ENCODE measurements around the gene PCK2. TPM values are rescaled to one million over a fixed set of nuclear protein-coding genes. Genes with fewer than 3 reads are reported as not detected.

PCK2 gene
- polyA plus RNA-seq, 2 of the 4 experiments (the other 2 are of a cell fraction) = 16.9 to 60.2 TPM

DNA sequence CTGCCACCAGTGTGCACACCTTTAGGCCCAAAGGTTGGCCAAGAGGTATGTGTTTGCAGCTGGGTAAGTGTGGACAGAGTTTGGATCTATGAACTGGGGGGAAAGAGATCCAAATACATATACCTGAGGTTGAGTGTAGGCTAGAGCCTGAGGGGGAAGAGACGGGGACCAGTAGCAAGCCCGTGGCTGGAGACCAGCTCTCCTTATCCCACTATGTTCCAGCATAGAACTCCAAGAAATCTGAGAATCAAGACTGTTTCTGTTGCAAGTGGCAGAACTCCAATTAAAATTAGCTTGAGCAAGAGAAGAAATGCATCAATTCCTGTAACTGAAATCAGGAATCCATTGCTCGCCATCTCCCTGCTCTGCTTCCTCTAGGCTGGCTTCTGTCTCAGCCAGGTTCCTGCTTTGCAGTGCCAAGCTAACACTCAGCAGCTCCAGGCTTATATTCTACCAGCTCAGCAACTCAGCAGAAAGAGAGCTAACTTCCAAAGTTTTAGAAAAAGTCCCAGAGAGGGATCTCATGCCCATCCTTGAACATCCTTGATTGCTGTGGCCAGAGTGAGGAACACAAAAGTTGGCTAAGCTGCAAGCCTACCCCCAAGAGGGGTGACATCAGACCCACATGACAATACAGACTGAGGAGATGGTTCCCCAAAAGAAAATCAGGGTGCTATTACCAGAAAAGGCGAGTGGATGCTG, 1.5 kb upstream of the PCK2 start:
- Histone ChIP-seq H3K4me2 (peak overlapping the region; percentile 69; the same call in 1 of the 3 replicates), H3K9me3 (no peaks in the 10 kb centered on the region), H3K4me1 (peaks cover 18% of the 10 kb centered on the region), H3K27ac (peak overlapping the region; percentile 90 to 100), H3K4me3 (no peak overlapping the region)
- ATAC-seq (no peak), DNase-seq (ENCODE audit: low read depth in 1 of 2, low spot score in 1 of 2) (no peak), FAIRE-seq (no peak)
- ChIA-PET POLR2A (interaction anchor here (1.5 to 3.7 kb wide), 4 partner anchors 15 to 57 kb away, joined by 4 to 55 read pairs (median 23); partner anchors contain the start of genes DCAF11, NRL, PSME2 and RNF31), CTCF (interaction anchor here (0.6 to 12.6 kb wide), 11 partner anchors 12 to 88 kb away, joined by 3 to 405 read pairs (median 7); partner anchors contain the start of genes CARMIL3 and IRF9)
- WGBS (ENCODE audit: missing lambda C conversion rate) = 98% methylated on average over 4 of the region's 4 CpGs
- TF ChIP-seq, protein P1, sequence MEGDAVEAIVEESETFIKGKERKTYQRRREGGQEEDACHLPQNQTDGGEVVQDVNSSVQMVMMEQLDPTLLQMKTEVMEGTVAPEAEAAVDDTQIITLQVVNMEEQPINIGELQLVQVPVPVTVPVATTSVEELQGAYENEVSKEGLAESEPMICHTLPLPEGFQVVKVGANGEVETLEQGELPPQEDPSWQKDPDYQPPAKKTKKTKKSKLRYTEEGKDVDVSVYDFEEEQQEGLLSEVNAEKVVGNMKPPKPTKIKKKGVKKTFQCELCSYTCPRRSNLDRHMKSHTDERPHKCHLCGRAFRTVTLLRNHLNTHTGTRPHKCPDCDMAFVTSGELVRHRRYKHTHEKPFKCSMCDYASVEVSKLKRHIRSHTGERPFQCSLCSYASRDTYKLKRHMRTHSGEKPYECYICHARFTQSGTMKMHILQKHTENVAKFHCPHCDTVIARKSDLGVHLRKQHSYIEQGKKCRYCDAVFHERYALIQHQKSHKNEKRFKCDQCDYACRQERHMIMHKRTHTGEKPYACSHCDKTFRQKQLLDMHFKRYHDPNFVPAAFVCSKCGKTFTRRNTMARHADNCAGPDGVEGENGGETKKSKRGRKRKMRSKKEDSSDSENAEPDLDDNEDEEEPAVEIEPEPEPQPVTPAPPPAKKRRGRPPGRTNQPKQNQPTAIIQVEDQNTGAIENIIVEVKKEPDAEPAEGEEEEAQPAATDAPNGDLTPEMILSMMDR (IDR thresholded peaks at IDR 0.05) = no peak
- TF ChIP-seq KDM5A (IDR thresholded peaks at IDR 0.05) (no peak), GATA3 (IDR thresholded peaks at IDR 0.05; ENCODE audit: borderline replicate concordance) (no peak), CHD4 (IDR thresholded peaks at IDR 0.05; ENCODE audit: borderline replicate concordance) (no peak), BHLHE40 (IDR thresholded peaks at IDR 0.05; ENCODE audit: low read depth, low read length) (no peak), RCOR1 (IDR thresholded peaks at IDR 0.05; ENCODE audit: low read depth, low read length) (no peak), RARB (CRISPR knock-in tag; IDR thresholded peaks at IDR 0.05) (no peak), KDM1A (IDR thresholded peaks at IDR 0.05; ENCODE audit: low read depth) (no peak), JUNB (IDR thresholded peaks at IDR 0.05) (no peak), CHD2 (IDR thresholded peaks at IDR 0.05; ENCODE audit: low read length, partially characterized antibody) (no peak), NPAS2 (CRISPR knock-in tag; IDR thresholded peaks at IDR 0.05; ENCODE audit: borderline replicate concordance) (no peak), HEYL (CRISPR knock-in tag; IDR thresholded peaks at IDR 0.05) (no peak), HDAC2 (IDR thresholded peaks at IDR 0.05) (no peak), ESRRA (IDR thresholded peaks at IDR 0.05; ENCODE audit: borderline replicate concordance, low read length) (no peak), FOXS1 (CRISPR knock-in tag; IDR thresholded peaks at IDR 0.05) (no peak), CEBPB (IDR thresholded peaks at IDR 0.05) (no peak), MYC (IDR thresholded peaks at IDR 0.05; ENCODE audit: borderline replicate concordance, low read length) (no peak), CBX2 (IDR thresholded peaks at IDR 0.05; ENCODE audit: borderline replicate concordance, low read depth) (no peak)
- TF ChIP-seq, protein P2, sequence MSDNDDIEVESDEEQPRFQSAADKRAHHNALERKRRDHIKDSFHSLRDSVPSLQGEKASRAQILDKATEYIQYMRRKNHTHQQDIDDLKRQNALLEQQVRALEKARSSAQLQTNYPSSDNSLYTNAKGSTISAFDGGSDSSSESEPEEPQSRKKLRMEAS (IDR thresholded peaks at IDR 0.05) = no peak
- TF ChIP-seq, protein P3, sequence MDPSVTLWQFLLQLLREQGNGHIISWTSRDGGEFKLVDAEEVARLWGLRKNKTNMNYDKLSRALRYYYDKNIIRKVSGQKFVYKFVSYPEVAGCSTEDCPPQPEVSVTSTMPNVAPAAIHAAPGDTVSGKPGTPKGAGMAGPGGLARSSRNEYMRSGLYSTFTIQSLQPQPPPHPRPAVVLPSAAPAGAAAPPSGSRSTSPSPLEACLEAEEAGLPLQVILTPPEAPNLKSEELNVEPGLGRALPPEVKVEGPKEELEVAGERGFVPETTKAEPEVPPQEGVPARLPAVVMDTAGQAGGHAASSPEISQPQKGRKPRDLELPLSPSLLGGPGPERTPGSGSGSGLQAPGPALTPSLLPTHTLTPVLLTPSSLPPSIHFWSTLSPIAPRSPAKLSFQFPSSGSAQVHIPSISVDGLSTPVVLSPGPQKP (IDR thresholded peaks at IDR 0.05; ENCODE audit: low read depth, low read length) = no peak

DNA sequence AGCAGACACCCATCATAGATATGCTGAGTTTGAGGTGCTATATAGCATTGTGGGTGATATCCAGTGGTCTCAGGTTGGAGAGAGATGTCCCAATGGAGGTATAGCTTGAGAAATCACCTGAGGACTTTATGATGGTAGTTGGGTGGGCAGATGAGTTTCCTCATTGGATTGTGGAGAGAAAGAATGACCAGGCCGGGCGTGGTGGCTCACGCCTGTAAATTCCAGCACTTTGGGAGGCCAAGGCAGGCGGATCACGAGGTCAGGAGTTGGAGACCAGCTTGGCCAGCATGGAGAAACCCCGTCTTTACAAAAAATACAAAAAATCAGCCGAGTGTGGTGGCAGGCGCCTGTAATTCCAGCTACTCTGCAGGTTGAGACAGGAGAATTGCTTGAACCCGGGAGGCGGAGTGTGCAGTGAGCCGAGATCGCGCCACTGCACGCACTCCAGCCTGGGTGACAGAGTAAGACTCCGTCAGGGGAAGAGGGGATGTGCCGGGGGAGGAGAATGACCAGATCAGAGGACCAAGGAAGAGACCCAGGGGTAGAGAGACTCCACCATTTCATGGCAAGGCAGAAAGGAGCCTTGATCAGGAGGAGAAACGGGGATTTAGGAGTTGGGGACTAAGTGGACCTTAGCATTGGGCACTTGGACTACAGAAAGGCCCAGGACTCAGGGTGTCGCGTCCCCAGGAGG, 757 bp upstream of the PCK2 start:
- 89% methylated on average over 19 of the region's 19 CpGs for WGBS (ENCODE audit: missing lambda C conversion rate)
- no peak for DNase-seq (ENCODE audit: low read depth in 1 of 2, low spot score in 1 of 2)
- POLR2A ChIA-PET = interaction anchor here (0.6 to 3.7 kb wide), 20 partner anchors 9 to 337 kb away, joined by 3 to 55 read pairs (median 6); partner anchors contain the start of genes CARMIL3, CPNE6, DCAF11 and EMC9

More for the DNA sequence above, 757 bp upstream of the PCK2 start:
- no peak for TF ChIP-seq CHD2 (IDR thresholded peaks at IDR 0.05; ENCODE audit: low read length, partially characterized antibody)
- no peak for TF ChIP-seq EP300 (IDR thresholded peaks at IDR 0.05)
- TF ChIP-seq, protein P4, sequence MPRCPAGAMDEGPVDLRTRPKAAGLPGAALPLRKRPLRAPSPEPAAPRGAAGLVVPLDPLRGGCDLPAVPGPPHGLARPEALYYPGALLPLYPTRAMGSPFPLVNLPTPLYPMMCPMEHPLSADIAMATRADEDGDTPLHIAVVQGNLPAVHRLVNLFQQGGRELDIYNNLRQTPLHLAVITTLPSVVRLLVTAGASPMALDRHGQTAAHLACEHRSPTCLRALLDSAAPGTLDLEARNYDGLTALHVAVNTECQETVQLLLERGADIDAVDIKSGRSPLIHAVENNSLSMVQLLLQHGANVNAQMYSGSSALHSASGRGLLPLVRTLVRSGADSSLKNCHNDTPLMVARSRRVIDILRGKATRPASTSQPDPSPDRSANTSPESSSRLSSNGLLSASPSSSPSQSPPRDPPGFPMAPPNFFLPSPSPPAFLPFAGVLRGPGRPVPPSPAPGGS (IDR thresholded peaks at IDR 0.05) = no peak
- TF ChIP-seq, protein P5, sequence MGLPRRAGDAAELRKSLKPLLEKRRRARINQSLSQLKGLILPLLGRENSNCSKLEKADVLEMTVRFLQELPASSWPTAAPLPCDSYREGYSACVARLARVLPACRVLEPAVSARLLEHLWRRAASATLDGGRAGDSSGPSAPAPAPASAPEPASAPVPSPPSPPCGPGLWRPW (IDR thresholded peaks at IDR 0.05) = no peak
- TF ChIP-seq RFX5 (IDR thresholded peaks at IDR 0.05) = no peak
- no peak for TF ChIP-seq RNF2 (IDR thresholded peaks at IDR 0.05; ENCODE audit: borderline replicate concordance, low read depth)
- no peak for TF ChIP-seq CHD4 (IDR thresholded peaks at IDR 0.05; ENCODE audit: borderline replicate concordance)
- TF ChIP-seq, protein P6, sequence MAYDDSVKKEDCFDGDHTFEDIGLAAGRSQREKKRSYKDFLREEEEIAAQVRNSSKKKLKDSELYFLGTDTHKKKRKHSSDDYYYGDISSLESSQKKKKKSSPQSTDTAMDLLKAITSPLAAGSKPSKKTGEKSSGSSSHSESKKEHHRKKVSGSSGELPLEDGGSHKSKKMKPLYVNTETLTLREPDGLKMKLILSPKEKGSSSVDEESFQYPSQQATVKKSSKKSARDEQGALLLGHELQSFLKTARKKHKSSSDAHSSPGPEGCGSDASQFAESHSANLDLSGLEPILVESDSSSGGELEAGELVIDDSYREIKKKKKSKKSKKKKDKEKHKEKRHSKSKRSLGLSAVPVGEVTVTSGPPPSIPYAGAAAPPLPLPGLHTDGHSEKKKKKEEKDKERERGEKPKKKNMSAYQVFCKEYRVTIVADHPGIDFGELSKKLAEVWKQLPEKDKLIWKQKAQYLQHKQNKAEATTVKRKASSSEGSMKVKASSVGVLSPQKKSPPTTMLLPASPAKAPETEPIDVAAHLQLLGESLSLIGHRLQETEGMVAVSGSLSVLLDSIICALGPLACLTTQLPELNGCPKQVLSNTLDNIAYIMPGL (CRISPR knock-in tag; IDR thresholded peaks at IDR 0.05; ENCODE audit: borderline replicate concordance) = no peak
- no peak for TF ChIP-seq HDAC2 (IDR thresholded peaks at IDR 0.05)
- TF ChIP-seq, protein P7, sequence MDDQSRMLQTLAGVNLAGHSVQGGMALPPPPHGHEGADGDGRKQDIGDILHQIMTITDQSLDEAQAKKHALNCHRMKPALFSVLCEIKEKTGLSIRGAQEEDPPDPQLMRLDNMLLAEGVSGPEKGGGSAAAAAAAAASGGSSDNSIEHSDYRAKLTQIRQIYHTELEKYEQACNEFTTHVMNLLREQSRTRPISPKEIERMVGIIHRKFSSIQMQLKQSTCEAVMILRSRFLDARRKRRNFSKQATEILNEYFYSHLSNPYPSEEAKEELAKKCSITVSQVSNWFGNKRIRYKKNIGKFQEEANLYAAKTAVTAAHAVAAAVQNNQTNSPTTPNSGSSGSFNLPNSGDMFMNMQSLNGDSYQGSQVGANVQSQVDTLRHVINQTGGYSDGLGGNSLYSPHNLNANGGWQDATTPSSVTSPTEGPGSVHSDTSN (IDR thresholded peaks at IDR 0.05) = no peak
- CTCF ChIA-PET = interaction anchor here (0.9 to 12.6 kb wide), 11 partner anchors 12 to 79 kb away, joined by 3 to 405 read pairs (median 4); partner anchors contain the start of genes CPNE6 and IRF9
- H3K4me3 ChIP-seq = no peak overlapping the region
- H3K4me1 ChIP-seq = peaks cover 18% of the 10 kb centered on the region
- H3K4me2 ChIP-seq = peak overlapping the region; percentile 69
- no peak for FAIRE-seq
- H3K27ac ChIP-seq = peak overlapping the region; percentile 90 to 100
- no peak for ATAC-seq
- no peaks in the 10 kb centered on the region for H3K9me3 ChIP-seq

Data from A549 (cell line).